HG03521 (cell line): ENCODE results near the gene PKD2L1.

Source experiments
- ATAC-seq: cut with Tn5 transposase; IDR thresholded peaks from one replicate; pipeline ENCODE4 v1.9.1; 2021; ENCODE audit warnings: mild to moderate bottlenecking, moderate library complexity; ENCODE audit not compliant: unreplicated experiment

The PKD2L1 gene

GRCh38 chr10:100356067-100357017 is 26.3 kb upstream of the PKD2L1 start:
- ATAC-seq = no peak

GRCh38 chr10:100355086-100355485 is 25.1 kb upstream of the PKD2L1 start:
- ATAC-seq = no peak

GRCh38 chr10:100353770-100354485 is 23.9 kb upstream of the PKD2L1 start:
- ATAC-seq = no peak

DNA sequence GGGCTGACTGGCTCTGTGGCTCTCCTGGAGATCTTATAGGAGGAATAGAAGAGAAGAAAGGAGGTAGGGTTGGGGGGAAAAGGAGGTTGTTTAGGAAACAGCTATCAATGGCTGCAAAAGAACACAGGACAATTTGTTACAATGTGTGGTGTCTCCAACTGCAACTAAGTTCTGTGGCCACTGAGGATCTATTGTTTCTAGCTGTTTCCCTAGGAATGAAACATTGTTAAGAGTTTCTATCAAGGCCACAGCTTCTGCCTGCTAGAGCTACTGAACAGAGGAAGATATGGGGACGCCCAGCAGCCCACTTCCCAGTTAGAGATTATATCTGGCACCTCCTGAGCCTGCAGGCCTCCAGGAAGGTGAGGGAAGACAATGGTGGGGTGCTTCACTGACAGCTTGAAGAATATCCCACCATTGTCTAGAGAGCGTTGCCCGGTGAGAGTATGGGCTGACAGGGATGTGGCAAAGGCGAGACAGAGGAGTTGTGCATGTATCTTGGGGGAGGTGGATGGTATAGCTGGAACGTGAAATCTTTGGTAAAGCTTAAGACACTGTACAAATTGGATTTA is 21.0 kb upstream of the PKD2L1 start:
- no peak for ATAC-seq

- no peak for ATAC-seq
Observed at GRCh38 chr10:100349672-100350071, 19.6 kb upstream of the PKD2L1 start.

DNA sequence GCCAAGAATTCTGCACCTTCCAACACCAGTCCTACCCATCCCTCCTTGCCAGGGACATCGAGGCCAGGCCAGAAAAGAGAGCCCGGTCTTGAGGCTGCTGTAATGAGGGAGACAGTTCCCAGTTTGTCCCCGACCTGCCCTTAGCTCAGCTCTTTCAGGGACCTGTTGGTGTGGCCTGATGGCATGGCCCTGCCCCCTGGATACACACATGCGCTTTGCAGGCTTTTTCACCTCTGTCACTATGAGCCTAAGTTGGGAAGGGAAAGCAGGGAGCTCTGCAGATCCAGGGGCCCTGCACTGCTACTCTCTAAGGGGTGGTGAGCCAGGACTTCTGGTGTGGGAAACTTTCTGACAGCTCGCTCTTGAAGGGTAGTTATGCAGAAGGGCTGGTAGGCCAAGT is 19.1 kb upstream of the PKD2L1 start:
- ATAC-seq = no peak

GRCh38 chr10:100348389-100348927 is 18.4 kb upstream of the PKD2L1 start:
- no peak for ATAC-seq

DNA sequence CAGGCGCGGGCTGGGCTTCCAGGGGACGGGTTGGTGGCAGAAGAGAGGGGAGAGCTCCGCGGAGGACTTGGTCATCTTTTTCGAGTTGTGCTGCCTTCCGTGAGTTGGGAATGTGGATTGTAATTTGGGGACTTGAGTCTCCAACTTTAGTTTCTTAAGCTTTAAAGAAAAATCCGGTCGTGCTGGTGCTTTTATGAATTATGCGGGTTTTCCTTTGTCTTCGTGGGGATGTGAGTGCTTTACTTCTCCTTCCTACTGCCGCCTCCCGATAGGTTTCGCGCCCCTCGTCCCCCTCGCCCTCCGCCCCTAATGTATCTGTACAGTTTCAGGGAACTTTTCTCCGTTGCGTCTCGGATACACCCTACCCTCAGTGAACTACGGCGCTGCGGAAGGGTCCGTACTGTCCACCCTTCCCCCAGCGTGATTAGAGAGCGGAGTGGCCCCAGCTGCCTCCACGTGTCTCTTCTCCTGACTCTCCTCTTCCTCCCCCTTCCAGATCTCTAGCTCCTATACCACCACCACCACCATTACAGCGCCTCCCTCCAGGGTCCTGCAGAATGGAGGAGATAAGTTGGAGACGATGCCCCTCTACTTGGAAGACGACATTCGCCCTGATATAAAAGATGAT is 17.7 kb upstream of the PKD2L1 start:
- peak; percentile 2 for ATAC-seq

DNA sequence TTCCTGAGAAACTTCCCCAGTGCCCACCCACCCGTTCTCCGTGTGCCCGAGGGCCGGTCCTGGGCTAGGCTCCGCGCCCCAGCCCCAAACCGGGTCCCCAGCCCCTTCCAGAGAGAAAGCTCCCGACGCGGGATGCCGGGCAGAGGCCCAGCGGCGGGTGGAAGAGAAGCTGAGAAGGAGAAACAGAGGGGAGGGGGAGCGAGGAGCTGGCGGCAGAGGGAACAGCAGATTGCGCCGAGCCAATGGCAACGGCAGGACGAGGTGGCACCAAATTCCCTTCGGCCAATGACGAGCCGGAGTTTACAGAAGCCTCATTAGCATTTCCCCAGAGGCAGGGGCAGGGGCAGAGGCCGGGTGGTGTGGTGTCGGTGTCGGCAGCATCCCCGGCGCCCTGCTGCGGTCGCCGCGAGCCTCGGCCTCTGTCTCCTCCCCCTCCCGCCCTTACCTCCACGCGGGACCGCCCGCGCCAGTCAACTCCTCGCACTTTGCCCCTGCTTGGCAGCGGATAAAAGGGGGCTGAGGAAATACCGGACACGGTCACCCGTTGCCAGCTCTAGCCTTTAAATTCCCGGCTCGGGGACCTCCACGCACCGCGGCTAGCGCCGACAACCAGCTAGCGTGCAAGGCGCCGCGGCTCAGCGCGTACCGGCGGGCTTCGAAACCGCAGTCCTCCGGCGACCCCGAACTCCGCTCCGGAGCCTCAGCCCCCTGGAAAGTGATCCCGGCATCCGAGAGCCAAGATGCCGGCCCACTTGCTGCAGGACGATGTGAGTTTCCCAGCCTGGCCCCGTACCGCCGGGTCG is 16.9 kb upstream of the PKD2L1 start, which contains the start of gene SCD:
SCD (plus strand) TSS at position 469 of the 803 bp plus-strand sequence; CDS start at position 741, 272 bp downstream.
- peak; percentile 84 for ATAC-seq

- peak; percentile 52 for ATAC-seq
Observed at GRCh38 chr10:100346351-100346764, 16.3 kb upstream of the PKD2L1 start.

DNA sequence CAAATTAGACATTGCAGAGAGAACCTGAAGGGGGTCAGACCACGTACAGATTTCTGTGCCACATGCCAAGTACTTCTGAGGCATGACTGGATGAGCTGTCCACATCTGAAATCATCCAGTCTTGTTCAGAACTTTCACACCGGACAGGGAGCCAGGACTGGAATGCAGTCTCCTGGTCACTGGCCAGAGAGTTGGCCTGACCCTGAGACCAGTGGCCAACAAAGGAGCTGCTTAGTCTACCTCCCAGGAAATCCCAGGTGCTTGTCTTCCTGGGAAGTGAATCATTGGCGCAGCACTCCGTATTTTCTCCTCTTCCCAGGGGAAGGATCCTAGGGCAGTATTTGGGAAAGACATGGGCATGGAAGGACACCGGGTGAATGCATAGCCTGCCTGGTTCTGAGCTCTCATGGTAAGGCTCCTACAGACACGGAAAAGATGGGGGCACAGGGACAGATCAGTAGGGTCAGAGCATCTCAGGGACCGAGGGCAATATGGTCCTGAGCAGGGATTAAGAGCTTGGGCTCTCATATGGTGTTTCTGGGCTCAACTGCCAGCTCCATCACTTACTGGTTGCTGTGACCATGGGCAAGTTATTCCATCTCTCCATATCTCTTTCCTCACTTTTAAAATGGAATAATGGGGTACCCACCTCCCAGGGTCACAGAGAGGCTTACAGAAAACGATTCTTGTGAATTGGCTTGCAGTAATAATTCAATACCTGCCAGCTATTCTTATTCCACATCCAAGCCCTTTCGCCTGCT is 15.7 kb upstream of the PKD2L1 start:
- ATAC-seq = no peak

GRCh38 chr10:100344241-100344788 is 14.3 kb upstream of the PKD2L1 start:
- ATAC-seq = no peak

- no peak for ATAC-seq
Observed at GRCh38 chr10:100342627-100342972, 12.6 kb upstream of the PKD2L1 start.

DNA sequence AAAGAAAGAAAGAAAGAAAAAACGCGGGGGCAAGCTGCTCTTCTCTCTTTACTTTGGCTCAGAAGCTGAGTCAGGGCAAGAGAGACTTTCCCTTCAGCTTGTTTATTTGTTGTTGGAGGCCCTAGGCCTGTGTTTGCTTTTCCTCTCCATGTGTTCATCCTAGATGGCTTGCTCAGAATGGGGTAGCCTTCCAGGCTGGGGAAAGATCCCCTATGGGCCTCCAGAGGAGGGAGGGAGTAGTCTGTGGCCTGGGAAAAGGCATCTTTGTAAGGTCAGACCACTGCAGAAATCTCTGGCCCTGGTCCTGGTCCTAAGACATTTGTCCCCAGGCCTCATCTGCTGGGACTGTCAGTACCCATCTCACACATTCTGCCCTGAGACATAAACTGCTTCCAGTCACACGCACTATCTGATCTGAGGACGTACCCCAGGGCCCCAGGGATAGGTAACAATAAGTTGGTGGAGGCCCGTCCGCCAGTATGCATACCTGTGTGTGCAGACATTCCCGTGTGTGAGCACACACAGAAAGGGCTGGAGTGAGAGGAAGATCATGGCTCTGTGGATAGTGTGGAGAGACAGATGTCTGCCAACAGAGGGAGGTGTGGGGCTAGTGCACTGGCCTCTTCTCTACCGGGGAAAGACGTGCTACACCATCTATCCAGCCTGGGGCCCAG is 12.1 kb upstream of the PKD2L1 start:
- ATAC-seq = no peak

GRCh38 chr10:100340948-100341847 is 11.2 kb upstream of the PKD2L1 start:
- ATAC-seq = no peak

DNA sequence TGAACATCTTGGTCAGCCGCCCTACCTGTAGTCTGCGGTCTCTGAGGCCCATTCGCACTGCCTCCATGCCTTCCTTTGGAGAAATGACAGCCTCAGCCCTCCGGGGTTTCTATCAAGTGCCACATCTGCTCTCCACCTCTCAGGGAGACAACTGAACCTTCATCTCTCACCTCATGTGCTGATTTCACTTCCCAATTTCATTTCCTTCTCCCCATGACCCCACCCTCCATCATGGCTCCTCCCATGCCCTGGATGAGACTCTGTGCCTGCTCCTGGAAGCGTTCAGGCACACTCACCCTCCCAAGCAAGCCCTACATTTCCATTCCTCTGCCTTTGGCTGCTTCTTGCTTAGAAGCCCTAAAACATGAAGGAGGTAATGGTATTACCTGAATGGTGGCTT is 9.2 kb upstream of the PKD2L1 start:
- no peak for ATAC-seq

- ATAC-seq = no peak
Observed at GRCh38 chr10:100338434-100339036, 8.5 kb upstream of the PKD2L1 start.
